HG03521 (cell line): ENCODE measurements around the gene KMT2D.
"Not testable (repeated sequence)": the region's sequence is repeated elsewhere in the genome, so short reads cannot be mapped to it uniquely, and the experiment has no call there.

Experiments
- ATAC-seq: cut with Tn5 transposase; IDR thresholded peaks from one replicate; pipeline ENCODE4 v1.9.1; 2021; ENCODE audit warnings: mild to moderate bottlenecking, moderate library complexity; ENCODE audit not compliant: unreplicated experiment

KMT2D gene

DNA sequence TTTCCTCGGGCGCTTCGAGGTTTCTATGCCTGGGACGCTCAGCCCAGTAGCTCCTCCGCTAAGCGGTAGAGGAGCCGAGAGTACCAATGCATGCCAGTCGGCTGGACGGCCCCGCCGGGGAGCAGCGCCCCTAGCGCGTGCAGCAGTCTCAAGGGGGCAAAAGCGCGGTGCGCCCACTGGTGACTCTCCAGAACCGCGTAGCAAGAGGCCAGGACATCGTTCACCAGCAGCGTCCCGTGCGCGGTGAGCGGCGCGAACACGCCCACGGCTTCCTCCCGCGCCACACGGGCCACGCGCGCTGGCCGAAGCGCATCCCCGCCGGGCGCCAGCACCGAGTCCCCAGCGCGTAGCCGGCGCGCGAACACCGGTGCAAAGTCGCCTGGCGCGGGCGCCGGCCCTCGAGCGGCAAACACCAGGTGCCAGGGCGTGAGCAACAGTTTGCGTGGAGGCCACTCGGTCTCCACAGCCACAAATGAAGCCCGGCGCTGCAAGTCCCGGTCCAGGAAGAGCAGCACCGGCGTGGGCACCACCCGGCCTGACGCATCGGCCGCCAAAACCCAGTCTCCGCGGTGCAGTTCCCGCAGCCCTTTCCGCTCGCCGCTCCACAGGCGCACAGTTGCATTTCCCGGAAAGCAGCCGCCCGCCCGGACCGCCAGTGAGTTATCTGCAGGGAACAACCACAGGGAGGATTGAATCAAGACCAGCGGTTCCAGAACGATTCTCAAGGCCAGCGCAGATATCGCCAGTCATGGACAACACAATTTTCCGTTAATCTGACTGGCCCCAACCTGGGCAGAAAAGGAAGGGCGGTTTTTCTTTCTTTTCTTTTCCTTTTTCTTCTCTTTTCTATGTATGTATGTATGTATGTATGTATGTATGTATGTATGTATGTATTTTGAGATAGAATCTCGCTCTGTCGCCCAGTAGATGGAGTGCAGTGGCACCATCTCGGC, 29.5 kb upstream of the KMT2D start:
- ATAC-seq = no peak

GRCh38 chr12:49088932-49089330, 28.3 kb upstream of the KMT2D start:
- no peak for ATAC-seq

- peak; percentile 80 for ATAC-seq
These were observed 27.7 kb upstream of the KMT2D start for GRCh38 chr12:49088150-49088931.

GRCh38 chr12:49086116-49086515, 25.5 kb upstream of the KMT2D start:
- no peak for ATAC-seq

DNA sequence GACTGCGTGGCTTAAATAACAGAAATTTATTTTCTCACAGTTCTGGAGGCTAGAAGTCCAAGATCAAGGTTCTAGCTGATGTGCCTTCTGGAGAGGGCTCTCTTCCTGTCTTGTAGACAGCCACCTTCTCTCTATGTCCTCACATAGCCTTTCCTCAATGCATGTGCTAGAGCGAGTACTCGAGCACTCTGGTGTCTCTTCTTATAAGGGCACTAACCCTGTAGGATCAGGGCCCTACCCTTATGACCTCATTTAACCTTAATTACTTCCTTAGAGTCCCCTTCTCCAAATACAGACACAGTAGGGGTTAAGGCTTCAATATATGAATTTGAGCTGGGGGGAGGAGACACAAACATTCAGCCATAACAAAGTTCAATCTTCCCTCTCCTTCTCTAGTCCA, 23.8 kb upstream of the KMT2D start:
- ATAC-seq = no peak

GRCh38 chr12:49079793-49080192, 19.2 kb upstream of the KMT2D start:
- no peak for ATAC-seq

DNA sequence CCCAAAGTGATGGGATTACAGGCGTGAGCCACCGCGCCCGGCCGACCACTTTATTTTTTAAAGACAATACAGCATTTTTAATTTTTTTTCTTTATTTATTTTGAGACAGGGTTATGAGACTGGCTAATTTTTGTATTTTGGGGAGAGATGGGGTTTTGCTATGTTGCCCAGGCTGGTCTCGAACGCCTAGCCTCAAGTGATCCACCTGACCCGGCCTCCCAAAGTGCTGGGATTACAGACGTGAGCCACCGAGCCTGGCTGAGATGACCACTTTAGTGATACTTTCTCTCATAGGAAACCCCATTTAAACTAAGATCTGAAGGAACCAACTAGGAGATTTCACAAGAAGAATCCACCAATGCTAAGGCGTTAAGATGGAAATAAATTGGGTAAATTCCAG, 10.4 kb upstream of the KMT2D start:
- ATAC-seq = no peak

- peak; percentile 97 for ATAC-seq
These were observed 9.1 kb upstream of the KMT2D start, which contains the start of gene RHEBL1 for GRCh38 chr12:49069507-49070346. TSS of gene RHEBL1 (minus strand) at chr12:49069979. CDS start at chr12:49069785, 194 bp downstream.

GRCh38 chr12:49068879-49069506, 8.4 kb upstream of the KMT2D start:
- no peak for ATAC-seq

DNA sequence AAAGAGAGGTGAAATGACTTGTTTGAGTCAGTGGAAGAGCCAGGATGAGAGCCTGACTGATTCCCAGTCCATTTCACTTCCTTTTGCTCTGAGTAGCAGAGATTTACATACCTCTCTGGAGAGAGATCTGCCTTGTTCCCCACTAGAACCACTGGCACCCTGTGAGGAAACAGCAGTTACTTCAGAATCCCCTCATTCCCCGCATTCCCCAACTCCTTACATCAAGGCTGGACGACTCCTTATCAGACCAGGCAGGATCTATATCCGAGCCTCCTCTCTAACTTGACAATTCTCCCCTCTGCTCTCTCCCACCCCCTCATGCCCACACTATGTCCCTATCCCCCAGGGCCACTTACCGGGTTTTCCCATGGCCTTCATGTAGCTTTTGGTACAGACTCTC, 5.5 kb upstream of the KMT2D start:
- no peak for ATAC-seq

DNA sequence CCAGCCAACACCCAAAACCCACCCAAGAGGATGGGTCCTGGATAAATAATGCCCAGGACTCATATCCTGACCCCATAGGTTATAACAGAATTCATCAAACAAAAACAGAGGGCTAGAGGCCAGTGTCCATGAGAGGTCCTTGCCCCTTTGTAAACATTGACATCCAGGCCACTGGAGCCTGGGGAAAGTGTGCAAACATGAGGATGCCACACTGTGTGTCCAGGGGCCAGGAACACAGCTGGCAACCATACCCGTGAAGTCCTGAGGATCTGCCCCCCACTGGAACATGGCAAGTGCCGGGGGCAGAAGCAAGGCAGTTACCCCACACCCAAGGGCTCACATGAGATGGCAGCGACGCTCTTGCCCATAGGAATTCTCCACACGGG, 4.2 kb upstream of the KMT2D start:
- no peak for ATAC-seq

- ATAC-seq = not testable (repeated sequence)
These were observed 1.3 kb upstream of the KMT2D start for GRCh38 chr12:49061916-49062315.

DNA sequence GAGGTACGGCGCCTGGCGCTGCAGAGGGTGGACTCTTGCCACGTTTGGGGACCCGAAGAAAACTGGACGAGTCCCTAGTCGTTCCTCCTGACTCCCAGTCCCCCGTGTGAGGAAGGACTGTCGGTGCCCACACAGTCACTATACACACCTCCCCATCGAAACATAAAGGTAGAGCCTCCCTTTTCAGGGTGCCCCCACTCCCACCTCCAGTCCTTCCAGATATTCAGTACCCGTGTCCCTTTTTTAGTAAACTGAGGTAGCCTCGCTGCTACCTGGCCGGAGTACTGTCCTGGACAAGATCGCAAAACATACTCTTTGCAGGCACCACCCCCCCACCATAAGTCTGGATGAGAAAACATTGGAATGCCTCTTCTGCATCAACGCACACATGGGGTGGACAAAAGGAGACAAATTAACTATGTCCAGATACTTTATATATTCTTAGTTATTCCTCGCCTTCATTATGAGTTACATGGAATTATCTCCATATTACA, 610 bp upstream of the KMT2D start:
- no peak for ATAC-seq

DNA sequence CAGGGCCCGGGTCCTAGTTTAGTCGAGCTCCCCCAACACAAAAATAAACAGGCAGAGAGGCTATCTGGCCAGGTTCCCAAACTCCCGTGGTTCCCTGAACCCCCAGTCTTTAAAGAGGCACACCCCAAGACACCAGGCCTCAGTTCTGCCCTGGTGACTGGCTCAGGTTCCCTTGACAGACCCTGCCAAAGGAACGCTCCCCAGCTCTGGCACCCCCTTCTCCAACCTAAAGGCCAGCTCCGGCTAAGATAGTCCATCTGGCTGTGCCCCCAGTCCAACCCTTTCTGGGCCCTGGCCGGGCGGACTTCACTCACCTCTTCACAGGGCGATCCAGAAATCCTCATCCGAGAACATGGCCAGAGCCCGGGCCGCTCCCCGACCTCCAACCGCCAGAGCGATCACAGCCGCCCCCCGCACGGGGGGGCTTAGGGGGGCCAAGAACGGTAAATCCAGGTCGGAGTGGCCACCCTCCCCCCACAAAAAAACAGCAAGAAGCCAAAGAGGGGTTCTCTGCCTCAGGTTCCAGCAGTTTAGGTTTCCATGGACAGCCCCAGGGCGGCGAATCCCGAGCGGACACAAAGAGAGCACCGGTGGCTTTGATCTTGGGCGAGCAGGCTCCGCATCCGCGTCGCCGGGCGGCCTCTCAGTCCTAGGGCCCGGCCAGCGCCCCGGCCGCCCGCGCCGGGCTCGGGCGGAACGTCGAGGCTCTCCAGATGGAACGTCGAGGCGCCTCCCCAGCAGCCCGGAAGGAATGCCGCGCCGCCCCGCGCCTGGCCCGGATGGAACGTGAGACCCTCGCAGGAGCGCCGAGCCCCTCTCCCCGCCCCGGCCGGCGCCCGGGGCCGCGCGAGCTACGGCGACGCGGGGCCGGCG, 1.1 kb downstream of the KMT2D start:
- peak; percentile 20 for ATAC-seq

- no peak for ATAC-seq
These were observed 1.6 kb downstream of the KMT2D start for GRCh38 chr12:49059045-49059298.

DNA sequence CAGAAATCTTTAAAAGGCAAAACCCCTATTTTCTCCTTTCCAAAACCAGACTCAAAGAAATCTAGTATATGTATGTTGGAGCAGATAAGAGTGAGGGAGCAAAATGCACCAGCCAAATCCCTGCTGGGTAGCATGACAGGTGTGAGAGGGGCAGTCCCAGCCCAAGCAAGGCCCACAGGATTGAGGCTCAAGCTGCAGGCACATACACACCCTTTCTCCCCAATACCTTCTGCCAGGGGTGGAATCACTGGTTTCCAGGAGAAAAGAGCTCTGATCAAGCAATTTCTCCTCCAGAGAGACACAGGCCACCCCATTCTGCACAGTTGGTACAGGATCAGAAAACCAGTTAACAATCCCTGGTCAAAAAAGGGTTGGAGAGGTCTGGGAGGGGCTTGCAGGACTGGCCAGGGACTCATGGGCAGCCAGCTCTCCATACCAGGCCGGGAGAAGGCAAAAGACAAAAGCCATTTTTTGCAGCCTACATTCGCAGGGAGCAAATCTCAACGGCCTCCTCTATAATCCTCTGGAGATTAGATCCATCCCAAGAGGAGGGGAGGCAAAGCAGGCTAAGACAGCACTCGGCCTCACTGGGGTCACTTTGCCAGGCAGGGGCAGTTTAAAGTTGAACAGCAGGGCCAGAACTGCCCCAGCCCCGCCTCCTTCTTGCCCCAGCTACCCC, 2.1 kb downstream of the KMT2D start:
- ATAC-seq = no peak

DNA sequence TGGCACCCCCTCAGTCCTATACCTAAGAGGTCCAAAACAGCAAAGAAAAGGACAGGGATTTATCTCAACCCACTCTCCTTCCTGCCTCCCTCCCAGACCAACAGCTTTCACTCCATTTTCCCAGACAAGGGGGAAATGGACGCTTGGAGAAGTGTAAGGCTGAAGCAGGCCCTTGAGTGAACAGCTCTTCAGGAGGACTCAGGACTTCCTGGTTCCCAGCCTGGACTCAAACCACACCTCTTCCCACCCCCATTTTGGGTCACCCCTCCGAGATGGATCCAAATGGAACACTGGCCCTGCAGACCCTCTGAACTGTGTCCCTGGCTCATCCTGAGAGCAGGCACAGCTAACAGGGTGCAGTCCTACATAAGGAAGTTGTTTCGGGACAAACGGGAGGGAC, 2.7 kb downstream of the KMT2D start:
- no peak for ATAC-seq

GRCh38 chr12:49055978-49056754, 4.4 kb downstream of the KMT2D start:
- peak; percentile 46 for ATAC-seq
